ENCODE data around the gene MS4A14. TPM values are rescaled to one million over a fixed set of nuclear protein-coding genes. Genes with fewer than 3 reads are reported as not detected.

Gene MS4A14
- total and polyA plus RNA-seq, 8 donors = under 0.01 to 4.1 (median 0.18) TPM; not detected in 3

DNA sequence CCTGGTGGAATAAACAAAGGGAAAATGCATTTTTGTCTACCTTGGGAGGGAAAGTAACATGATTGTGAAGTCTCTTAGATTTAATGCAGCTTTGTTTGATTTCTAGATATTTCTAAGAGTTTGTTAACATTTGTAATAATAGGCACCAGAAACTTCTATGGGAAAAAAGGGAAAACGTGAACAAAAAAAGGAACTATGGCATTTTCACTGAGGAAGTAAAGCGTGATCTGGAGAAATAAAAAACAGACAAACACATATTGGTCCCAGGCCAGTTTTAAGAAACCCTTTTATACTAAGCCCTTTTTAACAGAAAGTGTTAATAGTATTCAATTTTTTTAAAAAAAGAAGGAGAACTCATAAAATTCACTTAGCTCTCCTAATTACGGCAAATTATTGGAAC lies 24.9 kb upstream of the MS4A14 start:
- TF ChIP-seq EP300 (IDR thresholded peaks at IDR 0.05) (no peak), POLR2A (IDR thresholded peaks at IDR 0.05) (no peak)
- H3K27me3 ChIP-seq = no peaks in the 10 kb centered on the region
- H3K27ac ChIP-seq = peak overlapping the region in 4 of 5 donors; percentile 31 to 76 (median 46)
- H3K4me3 ChIP-seq = no peak overlapping the region
- no peaks in the 10 kb centered on the region for H3K36me3 ChIP-seq
- no peaks in the 10 kb centered on the region for H3K9me3 ChIP-seq
- H3K4me1 ChIP-seq = peaks cover 0 to 18% (median 7%) of the 10 kb centered on the region in 4 donors
- no peak for DNase-seq
- 59 to 76% (median 69%) methylated on average over 3 of the region's 3 CpGs for WGBS, 5 donors
- intact Hi-C loops (cut with DNase I; ENCODE audit: low total_unique reads) = no loop called here

- Histone ChIP-seq H3K27me3 (no peaks in the 10 kb centered on the region), H3K36me3 (no peaks in the 10 kb centered on the region), H3K27ac (no peak overlapping the region), H3K4me1 (peaks cover 0 to 18% (median 7%) of the 10 kb centered on the region in 4 donors), H3K4me3 (no peak overlapping the region), H3K9me3 (no peaks in the 10 kb centered on the region)
- TF ChIP-seq EP300 (IDR thresholded peaks at IDR 0.05) (no peak), POLR2AphosphoS5 (IDR thresholded peaks at IDR 0.05) (no peak), POLR2A (IDR thresholded peaks at IDR 0.05) (no peak), CTCF (IDR thresholded peaks at IDR 0.05) (no peak)
- intact Hi-C loops (cut with DNase I; ENCODE audit: low total_unique reads) = no loop called here
- no peak for DNase-seq
- WGBS, 5 donors = 65 to 83% (median 82%) methylated on average over 1 of the region's 1 CpG
Measured at GRCh38 chr11:60371854-60372253, 24.4 kb upstream of the MS4A14 start.

DNA sequence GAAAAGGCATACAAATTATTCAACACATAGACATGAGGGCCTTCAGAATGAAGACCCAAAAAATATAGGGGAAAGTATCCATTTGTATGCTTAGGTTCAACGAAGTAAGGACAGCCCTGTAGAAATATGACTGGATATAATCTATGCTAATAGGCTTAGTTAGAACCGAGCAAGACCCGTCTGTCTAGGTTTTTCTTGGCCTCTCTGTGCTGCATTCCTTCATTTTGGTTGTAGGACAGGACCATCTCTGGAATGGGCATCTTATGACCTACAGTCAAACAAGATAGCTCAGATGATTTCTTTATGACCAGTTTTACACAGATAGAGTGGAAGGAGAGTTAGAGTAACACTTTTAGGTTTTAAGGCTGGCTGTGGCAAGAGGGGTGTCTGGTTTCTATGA lies 23.5 kb upstream of the MS4A14 start:
- H3K36me3 ChIP-seq = no peaks in the 10 kb centered on the region
- no peak overlapping the region for H3K4me3 ChIP-seq
- DNase-seq = no peak
- WGBS, 5 donors = 84 to 89% (median 85%) methylated on average over 3 of the region's 3 CpGs
- H3K9me3 ChIP-seq = no peaks in the 10 kb centered on the region
- H3K27ac ChIP-seq = no peak overlapping the region
- TF ChIP-seq POLR2AphosphoS5 (IDR thresholded peaks at IDR 0.05) = no peak
- TF ChIP-seq CTCF (IDR thresholded peaks at IDR 0.05) = no peak
- TF ChIP-seq EP300 (IDR thresholded peaks at IDR 0.05) = no peak
- H3K4me1 ChIP-seq = peaks cover 0 to 18% (median 7%) of the 10 kb centered on the region in 4 donors
- no peaks in the 10 kb centered on the region for H3K27me3 ChIP-seq
- intact Hi-C loops (cut with DNase I; ENCODE audit: low total_unique reads) = no loop called here

GRCh38 chr11:60375316-60375715 lies 20.9 kb upstream of the MS4A14 start:
- no peaks in the 10 kb centered on the region for H3K27me3 ChIP-seq
- WGBS, 5 donors = 92 to 99% (median 95%) methylated on average over 3 of the region's 3 CpGs
- DNase-seq = no peak
- peaks cover 0 to 15% (median 5%) of the 10 kb centered on the region in 4 donors for H3K4me1 ChIP-seq
- no peak overlapping the region for H3K27ac ChIP-seq
- H3K9me3 ChIP-seq = no peaks in the 10 kb centered on the region
- intact Hi-C loops (cut with DNase I; ENCODE audit: low total_unique reads) = no loop called here
- no peak for TF ChIP-seq EP300 (IDR thresholded peaks at IDR 0.05)
- no peak for TF ChIP-seq POLR2A (IDR thresholded peaks at IDR 0.05)
- TF ChIP-seq CTCF (IDR thresholded peaks at IDR 0.05) = no peak
- TF ChIP-seq POLR2AphosphoS5 (IDR thresholded peaks at IDR 0.05) = no peak
- H3K4me3 ChIP-seq = no peak overlapping the region
- H3K36me3 ChIP-seq = no peaks in the 10 kb centered on the region

GRCh38 chr11:60376601-60377000 lies 19.7 kb upstream of the MS4A14 start:
- TF ChIP-seq EP300 (IDR thresholded peaks at IDR 0.05) = no peak
- TF ChIP-seq POLR2AphosphoS5 (IDR thresholded peaks at IDR 0.05) = no peak
- TF ChIP-seq CTCF (IDR thresholded peaks at IDR 0.05) = no peak
- TF ChIP-seq POLR2A (IDR thresholded peaks at IDR 0.05) = no peak
- 71 to 95% (median 83%) methylated on average over 3 of the region's 3 CpGs for WGBS, 5 donors
- Histone ChIP-seq H3K27me3 (no peaks in the 10 kb centered on the region), H3K4me3 (no peak overlapping the region), H3K27ac (no peak overlapping the region), H3K9me3 (no peaks in the 10 kb centered on the region), H3K4me1 (peaks cover 0 to 4% (median under 1%) of the 10 kb centered on the region in 4 donors), H3K36me3 (no peaks in the 10 kb centered on the region)
- no peak for DNase-seq
- intact Hi-C loops (cut with DNase I; ENCODE audit: low total_unique reads) = no loop called here

Data from stomach (tissue), 9 donors.